NOMO-1 treated with dmso at 0.1 percent for 144 hours (cell line): ENCODE results near the gene MED8.

Experiments
- DNase-seq: peaks from one replicate; lab custom pipeline; 2025; ENCODE audit not compliant: unreplicated experiment; lab: John Stamatoyannopoulos, UW

The MED8 gene, protein sequence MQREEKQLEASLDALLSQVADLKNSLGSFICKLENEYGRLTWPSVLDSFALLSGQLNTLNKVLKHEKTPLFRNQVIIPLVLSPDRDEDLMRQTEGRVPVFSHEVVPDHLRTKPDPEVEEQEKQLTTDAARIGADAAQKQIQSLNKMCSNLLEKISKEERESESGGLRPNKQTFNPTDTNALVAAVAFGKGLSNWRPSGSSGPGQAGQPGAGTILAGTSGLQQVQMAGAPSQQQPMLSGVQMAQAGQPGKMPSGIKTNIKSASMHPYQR

DNA sequence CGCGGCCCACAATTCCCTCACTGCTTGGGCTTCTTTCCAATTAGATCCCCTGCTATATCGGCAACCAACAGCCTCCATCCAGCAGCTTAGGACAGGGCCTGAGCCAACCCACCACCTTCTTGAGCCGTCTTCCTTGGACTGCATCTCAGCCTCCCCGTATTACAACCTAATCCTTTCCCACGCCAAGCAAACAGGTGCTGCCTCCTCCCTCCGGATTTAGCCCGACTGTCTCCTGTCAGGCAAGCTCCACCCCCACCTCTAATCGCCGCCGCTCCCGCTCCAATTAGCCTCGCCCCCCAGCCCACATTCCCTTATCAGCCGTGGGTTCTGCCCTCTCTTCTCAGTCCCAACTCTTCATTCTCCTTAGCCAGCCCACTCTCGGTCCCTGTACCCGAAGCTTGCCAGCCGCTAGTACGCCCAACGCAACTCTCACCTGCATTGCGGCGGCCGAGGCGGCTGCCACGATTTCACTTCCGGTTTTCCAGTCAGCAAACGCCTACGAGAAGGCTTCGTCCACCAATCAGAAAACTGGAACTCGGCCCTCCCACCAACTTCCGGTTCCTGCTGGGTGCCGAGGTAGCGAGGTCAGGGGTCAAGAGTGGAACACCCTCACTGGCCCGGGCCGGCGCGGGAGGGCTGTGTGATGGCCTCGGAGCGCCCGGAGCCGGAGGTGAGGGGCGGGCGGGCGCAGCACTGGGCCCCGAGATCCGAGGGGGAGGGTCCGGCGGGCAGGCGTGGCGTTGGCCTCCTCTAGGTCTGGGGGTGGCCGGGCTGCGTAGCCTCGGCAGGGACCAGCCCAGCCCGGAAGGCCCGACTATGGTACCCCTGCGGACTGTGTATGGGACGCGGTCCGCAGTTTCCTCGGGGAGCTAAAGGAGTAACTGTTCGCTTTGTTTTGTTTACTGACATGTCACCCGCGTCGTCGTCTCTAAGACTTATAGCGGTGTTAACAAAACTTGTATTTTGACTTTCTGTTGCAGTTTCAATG, at the start of gene MED8, which contains the start of gene SZT2:
Gene MED8, minus strand, starts transcription at position 475 of the 988 bp plus-strand sequence. Its CDS starts 36 bp downstream, at position 439.
Gene SZT2, plus strand, starts transcription at position 574 of the 988 bp plus-strand sequence. Its CDS starts 70 bp downstream, at position 644.
- peak; percentile 87 for DNase-seq

DNA sequence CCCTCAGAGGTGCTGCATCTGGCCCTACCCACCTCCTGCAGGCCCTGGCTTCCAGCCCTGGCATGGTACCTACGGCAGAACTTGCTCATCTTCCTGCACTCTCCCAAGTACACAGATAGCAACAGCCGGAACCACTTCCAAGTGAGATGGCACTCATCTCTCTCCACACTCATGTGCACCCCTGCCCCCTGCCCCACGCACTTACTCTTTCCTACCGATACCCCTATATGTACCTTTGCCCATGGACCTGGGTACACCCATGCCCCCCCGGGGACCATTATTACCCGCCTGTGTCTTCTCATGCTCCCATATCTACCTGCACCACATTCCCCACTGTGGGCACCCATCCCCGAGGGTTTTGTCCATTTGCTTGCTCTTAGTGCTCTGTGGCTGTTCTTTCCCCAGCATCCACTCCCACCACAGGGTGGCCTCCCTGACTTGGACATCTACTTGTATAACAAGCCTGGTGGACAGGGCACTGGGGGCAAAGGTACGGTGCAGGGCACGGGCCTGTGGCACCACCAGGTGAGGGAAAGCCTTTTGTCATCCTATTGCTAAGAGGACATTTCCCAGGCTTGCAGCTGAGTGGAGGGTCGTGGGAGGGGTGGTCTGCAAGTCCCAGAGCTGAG, 49.5 kb upstream of the MED8 start:
- no peak for DNase-seq

DNA sequence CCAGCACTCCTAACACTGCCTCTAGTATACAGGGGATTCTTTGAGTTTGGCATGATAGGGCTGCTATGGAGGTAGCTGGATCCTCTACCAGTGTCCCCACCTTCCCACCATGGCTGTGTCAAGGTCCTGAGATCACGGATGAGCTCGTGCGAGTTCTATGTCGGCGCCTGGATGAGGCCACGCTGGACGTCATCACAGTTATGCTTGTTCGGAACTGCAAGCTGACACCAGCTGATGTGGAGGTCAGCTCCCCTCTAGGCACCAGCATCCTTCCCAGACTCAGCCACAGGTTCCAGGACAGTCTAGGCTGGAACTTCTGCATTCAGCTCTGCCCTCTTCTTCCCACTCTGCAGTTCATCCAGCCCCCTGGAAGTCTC, 49.0 kb upstream of the MED8 start:
- DNase-seq = no peak

DNA sequence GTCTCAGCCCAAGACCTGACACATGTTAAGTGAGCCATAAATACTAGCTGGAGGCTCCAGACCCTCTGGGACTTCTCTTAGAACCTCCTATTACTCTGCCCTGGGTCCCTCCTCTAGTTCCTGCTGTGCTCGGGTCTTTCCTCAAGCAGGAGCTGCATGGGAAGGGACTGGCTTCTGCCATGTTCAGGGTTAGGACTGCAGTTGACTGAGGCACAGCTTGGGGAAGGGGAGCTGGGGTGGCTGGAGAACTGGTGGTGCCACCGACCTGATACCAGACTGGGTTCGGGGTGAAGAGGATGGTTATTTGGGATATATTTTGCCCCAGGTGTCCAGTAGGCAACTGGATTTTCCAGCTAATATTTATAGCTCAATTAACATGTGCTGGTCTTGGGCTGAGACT, 48.4 kb upstream of the MED8 start:
- DNase-seq = no peak

DNA sequence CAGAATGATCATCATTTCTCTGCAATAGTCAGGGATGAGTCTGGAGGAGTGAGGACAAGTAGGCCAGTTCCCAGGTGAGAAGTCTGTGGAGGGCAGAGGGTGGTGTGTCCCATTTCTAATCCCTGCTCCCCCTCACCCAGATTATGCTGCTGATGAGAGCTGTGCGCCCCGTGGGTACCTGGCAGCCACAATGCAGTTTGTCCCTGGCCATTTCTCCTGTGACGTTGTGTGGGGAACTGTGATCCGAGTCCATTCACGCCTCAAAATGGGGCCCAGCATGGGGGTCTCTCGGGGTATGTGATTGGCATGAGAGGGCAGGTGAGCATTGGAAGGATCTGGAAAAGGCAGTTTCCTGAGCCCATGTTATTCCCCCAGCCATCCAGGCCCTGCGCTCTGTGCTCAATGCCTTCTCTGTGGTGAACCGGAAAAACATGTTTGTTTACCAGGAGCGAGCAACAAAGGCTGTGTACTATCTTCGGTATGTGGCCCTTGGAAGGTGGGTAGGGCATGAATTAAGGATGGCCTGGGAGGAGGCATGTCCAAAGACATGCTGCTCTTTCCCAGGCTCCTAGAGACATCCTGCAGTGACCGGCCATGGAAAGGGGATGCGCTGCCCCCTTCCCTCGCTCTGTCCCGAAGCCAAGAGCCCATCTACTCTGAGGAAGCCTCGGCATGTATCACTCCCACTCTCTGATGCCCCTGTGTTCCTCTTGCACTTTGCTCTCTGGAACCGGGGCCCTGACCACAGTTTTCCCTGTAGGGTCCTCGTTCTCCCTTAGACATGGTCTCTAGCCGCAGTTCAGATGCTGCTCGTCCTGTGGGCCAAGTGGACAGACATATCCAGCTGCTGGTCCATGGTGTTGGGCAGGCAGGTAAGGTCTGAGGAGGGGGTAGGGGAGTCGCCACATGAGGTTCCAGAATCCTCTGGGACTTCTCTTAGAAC, 47.7 kb upstream of the MED8 start:
- DNase-seq = no peak

DNA sequence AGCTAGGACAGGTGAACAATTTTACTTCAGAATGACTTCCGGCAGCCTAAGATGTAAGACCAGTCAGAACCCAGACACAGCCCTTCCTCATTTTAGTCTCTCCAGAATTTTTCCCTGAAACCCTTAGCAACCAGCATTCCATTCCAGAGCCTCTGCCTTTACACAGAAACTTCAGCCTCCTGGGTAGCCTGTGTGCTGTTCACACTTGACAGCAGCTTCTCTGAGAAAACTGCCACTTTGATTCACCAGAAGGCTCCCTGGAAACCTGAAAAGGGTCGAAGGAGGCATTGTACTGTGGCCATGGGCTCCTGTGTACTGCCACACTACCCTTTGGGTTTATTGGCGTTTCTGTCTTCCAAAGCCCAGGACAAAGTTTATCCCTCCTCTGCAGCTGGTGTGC, 46.8 kb upstream of the MED8 start:
- no peak for DNase-seq

DNA sequence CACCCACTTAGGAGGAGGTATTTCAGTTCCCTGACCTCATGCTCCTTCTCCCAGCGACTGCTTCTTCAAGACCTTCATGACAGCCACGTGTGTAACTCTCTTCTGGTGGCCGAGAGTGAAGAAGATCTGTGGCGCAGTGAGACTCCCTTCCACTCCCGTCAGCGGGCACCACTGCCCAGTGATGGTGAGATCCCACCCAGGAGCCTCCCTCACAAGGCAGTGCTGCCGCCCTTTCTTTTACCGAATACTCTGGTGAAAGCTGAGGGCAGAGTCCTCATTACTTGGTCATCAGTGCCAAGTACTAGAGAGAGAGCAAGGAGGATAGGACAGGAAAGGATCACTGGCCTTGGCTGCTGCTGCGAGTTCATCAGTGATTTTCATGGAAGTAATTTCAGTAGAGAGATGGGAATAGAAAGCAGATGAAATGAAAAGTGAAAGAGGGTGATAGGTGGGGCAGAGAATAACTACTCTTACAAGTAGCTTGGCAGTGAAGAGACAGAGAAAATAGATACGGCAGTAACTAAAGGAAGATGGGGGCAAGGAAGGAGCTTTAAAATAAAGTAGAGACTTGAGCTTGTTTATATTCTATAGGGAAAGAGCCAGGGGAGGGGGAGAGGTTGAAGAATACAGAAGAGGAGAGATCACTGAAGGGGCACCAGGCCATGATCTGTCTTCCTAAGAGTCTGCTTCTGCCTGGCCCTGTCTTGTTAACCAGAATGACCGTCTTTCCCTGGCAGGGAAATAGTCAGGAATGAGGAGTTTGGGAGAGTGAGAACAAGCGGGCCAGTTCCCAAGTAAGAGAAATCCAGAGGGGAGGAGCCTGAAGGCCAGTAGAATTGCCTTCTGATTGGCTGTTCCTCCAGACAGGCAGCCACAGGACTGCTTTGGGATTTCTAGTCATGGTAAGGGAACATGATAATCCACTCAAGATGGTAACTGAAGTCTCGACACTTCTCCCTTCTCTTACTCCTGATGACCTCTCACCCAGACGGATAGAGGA, 45.8 kb upstream of the MED8 start:
- no peak for DNase-seq

DNA sequence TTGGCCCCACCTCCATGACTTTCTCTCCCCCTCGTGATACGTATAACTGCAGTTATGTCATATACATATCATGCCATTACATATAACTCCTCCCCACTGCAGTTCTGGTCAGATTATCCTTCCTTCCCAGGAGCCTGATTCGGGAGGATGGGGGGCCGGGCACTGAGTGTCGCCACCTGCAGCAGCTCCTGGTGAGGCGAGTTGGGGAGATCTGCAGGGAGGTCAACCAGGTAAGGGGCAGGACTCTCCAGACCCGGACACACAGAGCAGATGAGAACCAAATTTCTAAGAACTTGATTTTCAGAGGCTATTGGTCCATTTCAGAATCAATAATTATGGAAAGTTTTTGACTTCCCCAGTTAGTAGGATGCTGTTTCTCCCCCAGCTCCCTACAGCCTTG, 44.7 kb upstream of the MED8 start:
- DNase-seq = no peak

DNA sequence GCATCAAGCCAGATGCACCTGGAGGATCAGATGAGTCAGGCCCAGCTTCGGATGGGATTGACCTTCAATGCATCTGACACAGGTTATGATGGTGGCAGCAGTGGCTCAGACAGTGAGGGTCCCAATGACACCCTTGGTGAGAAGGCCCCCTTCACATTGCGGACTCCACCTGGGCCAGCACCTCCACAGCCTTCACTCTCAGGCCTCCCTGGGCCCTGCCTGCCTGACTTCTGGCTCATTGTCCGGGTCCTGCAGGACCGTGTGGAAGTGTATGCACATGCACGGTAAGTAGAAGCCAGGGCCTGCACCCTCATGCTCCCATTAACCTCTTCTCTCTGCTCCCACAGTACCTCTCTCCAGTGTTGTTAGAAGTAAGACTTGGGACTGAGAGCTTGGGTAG, 43.3 kb upstream of the MED8 start:
- DNase-seq = no peak

DNA sequence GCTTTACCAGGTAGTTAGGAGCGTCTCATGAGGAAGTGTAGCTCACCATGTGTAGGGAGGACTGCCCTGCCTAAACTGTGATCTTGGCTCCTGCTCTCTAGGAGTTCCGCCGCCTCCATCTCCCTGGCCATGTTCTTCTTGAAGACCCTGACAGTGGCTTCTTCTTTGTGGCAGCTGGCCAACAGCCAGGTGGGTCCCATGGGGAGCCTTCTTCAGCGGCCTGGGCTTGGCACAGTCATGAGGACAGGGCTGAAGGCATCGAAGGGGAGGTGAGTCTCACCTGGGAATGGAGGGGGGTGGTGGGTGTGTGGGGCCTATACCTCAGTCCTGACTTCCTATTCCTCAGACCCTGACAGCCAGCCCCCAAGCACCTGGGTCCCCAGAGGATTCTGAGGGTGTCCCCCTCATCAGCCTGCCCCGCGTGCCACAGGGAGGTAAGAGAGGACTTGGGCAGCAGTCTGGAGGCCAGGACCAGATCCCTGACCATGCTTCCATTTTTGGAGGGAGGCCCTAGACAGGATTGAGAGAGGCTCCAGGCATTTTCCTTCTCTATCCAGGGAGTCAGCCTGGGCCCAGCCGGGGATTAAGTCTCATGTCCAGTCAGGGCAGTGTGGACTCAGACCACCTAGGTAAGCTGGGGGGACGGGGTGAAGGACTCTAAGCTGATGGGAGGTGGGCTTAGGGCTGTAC, 42.7 kb upstream of the MED8 start:
- DNase-seq = no peak

DNA sequence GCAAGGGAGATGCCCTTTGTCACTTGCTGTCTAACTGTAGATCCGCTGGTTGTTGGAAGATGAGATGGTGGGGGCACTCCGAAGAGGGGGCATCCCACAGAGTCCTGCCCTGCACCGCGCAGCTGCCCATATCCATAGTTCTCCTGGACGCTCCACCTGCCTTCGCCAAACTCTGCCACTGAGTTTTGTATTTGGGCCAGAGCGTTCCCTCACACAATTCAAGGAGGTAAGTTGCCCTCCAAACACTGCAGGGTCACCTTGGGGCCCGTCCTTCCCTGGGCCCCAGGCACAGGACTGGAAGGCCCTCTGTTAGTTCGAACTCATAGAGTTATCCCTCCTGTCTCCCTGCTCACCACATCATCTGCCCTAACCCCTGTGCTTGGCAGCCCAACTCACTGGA, 42.1 kb upstream of the MED8 start:
- no peak for DNase-seq

DNA sequence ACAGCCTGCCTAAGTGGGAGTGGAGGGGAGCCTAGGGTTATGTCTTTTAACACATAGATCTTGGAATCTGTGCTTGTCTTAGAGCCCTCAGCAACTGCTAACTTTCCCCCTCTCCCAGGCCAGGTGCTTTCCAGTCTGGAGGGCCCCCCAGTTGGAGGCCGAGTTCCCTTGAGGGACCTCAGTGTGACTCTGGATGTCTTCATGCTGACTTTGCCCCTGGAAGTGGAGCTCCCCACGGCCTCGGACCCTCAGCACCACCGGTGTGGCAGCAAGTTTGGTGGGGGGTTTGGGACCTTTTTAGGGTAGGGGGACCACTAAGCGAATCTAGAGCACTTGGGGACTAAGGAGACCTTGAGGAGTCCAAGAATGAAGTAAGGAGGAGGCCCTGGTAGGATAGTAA, 41.2 kb upstream of the MED8 start:
- no peak for DNase-seq

DNA sequence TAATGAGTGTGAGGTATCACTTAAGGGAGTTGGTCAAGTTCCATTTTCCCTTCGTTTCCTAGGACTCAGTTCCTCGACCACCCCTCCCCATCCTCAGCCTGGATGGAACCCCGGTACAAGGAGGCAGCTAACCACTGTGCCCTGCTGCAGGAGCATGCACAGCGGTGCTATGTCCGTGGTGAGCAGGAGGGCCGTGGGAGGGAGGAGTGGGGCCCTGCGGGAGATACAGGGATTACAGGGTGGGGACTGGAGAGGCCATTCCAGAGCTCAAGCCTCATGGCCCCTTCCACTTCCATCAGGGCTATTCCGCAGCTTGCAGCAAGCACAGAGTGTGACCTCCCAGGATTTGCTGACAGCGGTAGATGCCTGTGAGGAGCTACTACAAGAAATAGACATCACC, 38.3 kb upstream of the MED8 start:
- no peak for DNase-seq

DNA sequence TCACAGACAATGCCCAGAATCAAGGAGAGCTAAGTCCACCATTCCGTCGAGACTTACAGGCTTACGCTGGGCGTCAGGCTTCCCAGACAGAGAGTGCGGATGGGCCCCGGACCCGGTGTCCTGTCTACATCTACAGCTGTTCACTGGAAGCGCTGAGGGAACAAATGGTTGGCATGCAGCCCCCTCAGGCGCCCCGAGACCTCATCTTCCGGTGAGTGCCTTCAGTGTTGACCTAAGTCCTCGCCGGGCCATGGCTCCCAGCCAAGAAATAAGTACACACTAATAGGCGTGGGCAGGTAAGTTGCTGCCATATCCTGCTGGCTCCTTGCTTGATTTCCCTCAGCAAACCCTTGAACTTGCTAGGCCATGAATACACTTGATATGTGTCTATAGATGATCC, 37.9 kb upstream of the MED8 start:
- DNase-seq = no peak

DNA sequence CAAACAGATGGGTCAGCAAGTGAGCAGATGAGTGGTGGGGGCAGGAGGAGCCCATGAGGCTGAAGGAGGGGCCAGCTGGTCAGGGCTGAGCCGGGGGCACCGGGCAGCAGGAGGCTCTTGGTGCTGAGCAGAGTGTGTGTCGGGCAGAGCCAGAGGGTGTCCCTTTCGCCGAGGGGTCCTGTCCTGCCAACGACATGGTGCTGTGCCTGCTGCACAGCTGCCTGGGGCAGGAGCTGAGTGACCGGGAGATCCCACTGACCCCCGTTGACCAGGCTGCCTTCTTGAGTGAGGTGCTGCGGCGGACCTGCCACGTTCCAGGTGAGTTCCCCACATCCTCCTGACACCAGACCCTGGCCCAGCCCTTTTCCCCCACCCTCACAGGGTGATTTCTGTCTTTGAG, 36.6 kb upstream of the MED8 start:
- DNase-seq = no peak

DNA sequence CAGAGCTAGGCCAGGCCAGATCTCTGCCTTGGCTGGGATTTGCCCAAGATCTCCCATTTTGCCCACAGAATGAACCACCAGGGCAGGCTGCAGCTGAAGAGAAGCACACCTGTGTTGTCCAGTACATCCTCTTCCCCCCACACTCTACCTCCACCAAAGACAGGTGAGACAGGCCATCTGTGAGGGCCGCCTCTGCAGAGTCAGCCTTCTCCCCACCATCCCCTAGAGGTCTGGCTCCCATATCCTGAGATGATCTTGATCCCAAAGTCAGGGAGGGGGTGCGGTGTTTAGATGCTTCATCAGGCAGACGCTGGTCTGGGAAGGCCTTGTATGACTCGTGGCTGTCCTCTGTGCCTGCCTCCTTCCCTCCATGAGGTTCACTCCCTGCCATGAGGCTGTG, 35.4 kb upstream of the MED8 start:
- no peak for DNase-seq

DNA sequence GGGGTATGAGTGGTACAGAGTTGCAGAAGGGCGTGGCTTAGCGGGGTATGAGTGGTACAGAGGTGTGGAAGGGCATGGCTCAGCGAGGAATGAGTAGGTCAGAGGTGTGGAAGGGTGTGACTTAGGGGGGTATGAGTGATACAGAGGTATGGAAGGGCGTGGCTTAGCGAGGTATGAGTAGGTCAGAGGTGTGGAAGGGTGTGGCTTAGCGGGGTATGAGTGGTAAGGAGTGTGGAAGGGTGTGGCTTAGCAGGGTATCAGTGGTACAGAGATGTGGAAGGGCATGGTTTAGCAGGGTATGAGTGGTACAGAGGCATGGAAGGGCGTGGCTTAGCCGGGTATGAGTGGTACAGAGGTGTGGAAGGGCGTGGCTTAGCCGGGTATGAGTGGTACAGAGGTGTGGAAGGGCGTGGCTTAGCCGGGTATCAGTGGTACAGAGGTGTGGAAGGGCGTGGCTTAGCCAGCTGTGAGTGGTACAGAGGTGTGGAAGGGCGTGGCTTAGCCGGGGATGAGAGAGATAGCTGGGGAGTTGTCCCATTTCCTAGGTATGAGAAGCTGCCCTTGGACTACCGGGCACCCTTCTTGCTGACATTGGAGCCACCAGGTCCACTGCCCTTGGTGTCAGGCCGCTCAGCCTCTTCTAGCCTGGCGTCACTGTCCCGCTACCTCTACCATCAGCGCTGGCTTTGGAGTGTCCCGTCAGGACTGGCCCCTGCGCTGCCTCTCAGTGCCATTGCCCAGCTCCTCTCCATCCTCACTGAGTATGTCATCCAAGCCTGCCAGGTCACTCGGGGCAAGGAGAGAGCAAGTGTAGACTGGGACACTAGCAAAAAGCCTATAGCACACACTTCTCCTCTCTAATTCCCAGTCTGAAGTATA, 34.3 kb upstream of the MED8 start:
- no peak for DNase-seq
